Measurements from ENCODE around the gene GBA2.

GBA2 gene

GRCh38 chr9:35716230-35716629 is 32.8 kb downstream of the GBA2 start:
- TF ChIP-seq OSR1 (CRISPR knock-in tag; IDR thresholded peaks at IDR 0.05) (no peak), ZFP30 (CRISPR knock-in tag; IDR thresholded peaks at IDR 0.05) (no peak), CSDC2 (CRISPR knock-in tag; IDR thresholded peaks at IDR 0.05) (no peak), TOX (CRISPR knock-in tag; IDR thresholded peaks at IDR 0.05; ENCODE audit: borderline replicate concordance) (no peak), ARNTL (CRISPR knock-in tag; IDR thresholded peaks at IDR 0.05; ENCODE audit: borderline replicate concordance, low read depth) (no peak), ISL1 (CRISPR knock-in tag; IDR thresholded peaks at IDR 0.05) (no peak), ZFP3 (CRISPR knock-in tag; IDR thresholded peaks at IDR 0.05) (no peak), RARB (CRISPR knock-in tag; IDR thresholded peaks at IDR 0.05) (no peak), ZNF70 (CRISPR knock-in tag; IDR thresholded peaks at IDR 0.05) (no peak), SNAI2 (CRISPR knock-in tag; IDR thresholded peaks at IDR 0.05) (no peak), PPARA (CRISPR knock-in tag; IDR thresholded peaks at IDR 0.05; ENCODE audit: borderline replicate concordance) (no peak), CSRNP3 (CRISPR knock-in tag; IDR thresholded peaks at IDR 0.05) (no peak), BACH2 (CRISPR knock-in tag; IDR thresholded peaks at IDR 0.05; ENCODE audit: borderline replicate concordance) (no peak), ZNF8 (CRISPR knock-in tag; IDR thresholded peaks at IDR 0.05) (no peak), ESRRG (CRISPR knock-in tag; IDR thresholded peaks at IDR 0.05) (no peak), ZC3H10 (CRISPR knock-in tag; IDR thresholded peaks at IDR 0.05) (no peak), ZNF565 (CRISPR knock-in tag; conservative IDR thresholded peaks at IDR 0.05; ENCODE audit: low read depth) (no peak)
- TF ChIP-seq, protein P1, sequence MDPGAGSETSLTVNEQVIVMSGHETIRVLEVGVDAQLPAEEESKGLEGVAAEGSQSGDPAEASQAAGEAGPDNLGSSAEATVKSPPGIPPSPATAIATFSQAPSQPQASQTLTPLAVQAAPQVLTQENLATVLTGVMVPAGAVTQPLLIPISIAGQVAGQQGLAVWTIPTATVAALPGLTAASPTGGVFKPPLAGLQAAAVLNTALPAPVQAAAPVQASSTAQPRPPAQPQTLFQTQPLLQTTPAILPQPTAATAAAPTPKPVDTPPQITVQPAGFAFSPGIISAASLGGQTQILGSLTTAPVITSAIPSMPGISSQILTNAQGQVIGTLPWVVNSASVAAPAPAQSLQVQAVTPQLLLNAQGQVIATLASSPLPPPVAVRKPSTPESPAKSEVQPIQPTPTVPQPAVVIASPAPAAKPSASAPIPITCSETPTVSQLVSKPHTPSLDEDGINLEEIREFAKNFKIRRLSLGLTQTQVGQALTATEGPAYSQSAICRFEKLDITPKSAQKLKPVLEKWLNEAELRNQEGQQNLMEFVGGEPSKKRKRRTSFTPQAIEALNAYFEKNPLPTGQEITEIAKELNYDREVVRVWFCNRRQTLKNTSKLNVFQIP (CRISPR knock-in tag; IDR thresholded peaks at IDR 0.05; ENCODE audit: borderline replicate concordance, low read depth) = no peak
- TF ChIP-seq, protein P2, sequence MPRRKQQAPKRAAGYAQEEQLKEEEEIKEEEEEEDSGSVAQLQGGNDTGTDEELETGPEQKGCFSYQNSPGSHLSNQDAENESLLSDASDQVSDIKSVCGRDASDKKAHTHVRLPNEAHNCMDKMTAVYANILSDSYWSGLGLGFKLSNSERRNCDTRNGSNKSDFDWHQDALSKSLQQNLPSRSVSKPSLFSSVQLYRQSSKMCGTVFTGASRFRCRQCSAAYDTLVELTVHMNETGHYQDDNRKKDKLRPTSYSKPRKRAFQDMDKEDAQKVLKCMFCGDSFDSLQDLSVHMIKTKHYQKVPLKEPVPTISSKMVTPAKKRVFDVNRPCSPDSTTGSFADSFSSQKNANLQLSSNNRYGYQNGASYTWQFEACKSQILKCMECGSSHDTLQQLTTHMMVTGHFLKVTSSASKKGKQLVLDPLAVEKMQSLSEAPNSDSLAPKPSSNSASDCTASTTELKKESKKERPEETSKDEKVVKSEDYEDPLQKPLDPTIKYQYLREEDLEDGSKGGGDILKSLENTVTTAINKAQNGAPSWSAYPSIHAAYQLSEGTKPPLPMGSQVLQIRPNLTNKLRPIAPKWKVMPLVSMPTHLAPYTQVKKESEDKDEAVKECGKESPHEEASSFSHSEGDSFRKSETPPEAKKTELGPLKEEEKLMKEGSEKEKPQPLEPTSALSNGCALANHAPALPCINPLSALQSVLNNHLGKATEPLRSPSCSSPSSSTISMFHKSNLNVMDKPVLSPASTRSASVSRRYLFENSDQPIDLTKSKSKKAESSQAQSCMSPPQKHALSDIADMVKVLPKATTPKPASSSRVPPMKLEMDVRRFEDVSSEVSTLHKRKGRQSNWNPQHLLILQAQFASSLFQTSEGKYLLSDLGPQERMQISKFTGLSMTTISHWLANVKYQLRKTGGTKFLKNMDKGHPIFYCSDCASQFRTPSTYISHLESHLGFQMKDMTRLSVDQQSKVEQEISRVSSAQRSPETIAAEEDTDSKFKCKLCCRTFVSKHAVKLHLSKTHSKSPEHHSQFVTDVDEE (CRISPR knock-in tag; IDR thresholded peaks at IDR 0.05) = no peak
- peak; percentile 29; the same call in 1 of the 3 replicates for ATAC-seq

DNA sequence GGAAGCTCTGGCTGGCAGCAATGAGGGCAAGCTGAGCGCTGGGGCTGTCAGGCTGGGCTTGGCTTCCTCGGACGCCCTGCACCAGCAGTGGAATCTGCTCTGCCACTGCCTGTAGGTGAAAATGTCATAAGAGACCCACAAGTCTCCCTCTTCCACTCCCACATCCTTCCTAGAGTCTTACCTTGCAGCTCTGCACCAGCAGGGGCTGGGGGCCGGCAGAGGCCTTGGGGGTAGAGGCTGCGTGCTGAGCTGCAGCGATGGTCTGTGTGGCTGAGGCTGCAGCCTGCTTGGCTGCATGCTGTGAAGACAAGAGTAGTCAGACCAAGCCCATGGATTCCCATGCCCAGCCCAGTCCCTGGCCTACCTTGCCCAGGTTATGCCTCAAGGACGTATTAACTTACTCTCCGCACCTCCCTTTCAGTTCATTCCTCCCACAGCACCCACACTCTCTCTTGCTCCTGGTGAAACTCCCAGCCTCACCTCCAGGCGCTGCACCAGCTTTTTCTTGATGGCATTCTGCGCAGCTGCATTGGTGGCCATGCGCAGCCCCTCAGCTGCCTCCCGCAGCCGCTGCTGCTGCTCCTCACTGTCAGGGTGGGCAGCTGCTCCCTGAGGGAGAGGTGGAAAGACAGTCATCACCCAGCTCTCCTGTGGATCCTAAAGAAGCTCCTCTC is 34.3 kb downstream of the GBA2 start:
- no peak for ATAC-seq

GRCh38 chr9:35714123-35714522 is 34.9 kb downstream of the GBA2 start:
- no peak for ATAC-seq
- TF ChIP-seq, protein P3, sequence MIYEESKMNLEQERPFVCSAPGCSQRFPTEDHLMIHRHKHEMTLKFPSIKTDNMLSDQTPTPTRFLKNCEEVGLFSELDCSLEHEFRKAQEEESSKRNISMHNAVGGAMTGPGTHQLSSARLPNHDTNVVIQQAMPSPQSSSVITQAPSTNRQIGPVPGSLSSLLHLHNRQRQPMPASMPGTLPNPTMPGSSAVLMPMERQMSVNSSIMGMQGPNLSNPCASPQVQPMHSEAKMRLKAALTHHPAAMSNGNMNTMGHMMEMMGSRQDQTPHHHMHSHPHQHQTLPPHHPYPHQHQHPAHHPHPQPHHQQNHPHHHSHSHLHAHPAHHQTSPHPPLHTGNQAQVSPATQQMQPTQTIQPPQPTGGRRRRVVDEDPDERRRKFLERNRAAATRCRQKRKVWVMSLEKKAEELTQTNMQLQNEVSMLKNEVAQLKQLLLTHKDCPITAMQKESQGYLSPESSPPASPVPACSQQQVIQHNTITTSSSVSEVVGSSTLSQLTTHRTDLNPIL (CRISPR knock-in tag; IDR thresholded peaks at IDR 0.05; ENCODE audit: low read depth) = no peak
- no peak for TF ChIP-seq GLIS3 (CRISPR knock-in tag; IDR thresholded peaks at IDR 0.05)

More for the DNA sequence above, 34.3 kb downstream of the GBA2 start:
- TF ChIP-seq CSRNP3 (CRISPR knock-in tag; IDR thresholded peaks at IDR 0.05) = no peak

- ATAC-seq = no peak
- TF ChIP-seq RARB (CRISPR knock-in tag; IDR thresholded peaks at IDR 0.05) (no peak), GLIS3 (CRISPR knock-in tag; IDR thresholded peaks at IDR 0.05) (no peak), ARNTL (CRISPR knock-in tag; IDR thresholded peaks at IDR 0.05; ENCODE audit: borderline replicate concordance, low read depth) (no peak), ZFP3 (CRISPR knock-in tag; IDR thresholded peaks at IDR 0.05) (no peak), OSR1 (CRISPR knock-in tag; IDR thresholded peaks at IDR 0.05) (no peak), BACH2 (CRISPR knock-in tag; IDR thresholded peaks at IDR 0.05; ENCODE audit: borderline replicate concordance) (no peak), ZNF70 (CRISPR knock-in tag; IDR thresholded peaks at IDR 0.05) (no peak), CSRNP3 (CRISPR knock-in tag; IDR thresholded peaks at IDR 0.05) (no peak)
- TF ChIP-seq, protein P1 (CRISPR knock-in tag; IDR thresholded peaks at IDR 0.05; ENCODE audit: borderline replicate concordance, low read depth) = no peak
Measured at GRCh38 chr9:35713578-35713977, 35.5 kb downstream of the GBA2 start.
